Stimulated activated CD4-positive, alpha-beta T cell treated with anti-CD3 and anti-CD28 coated beads, Interleukin-2, amount 100 ng/mL, for 24 hours (primary cell): ENCODE results near the gene NUP107.

Source experiments
- DNase-seq, 2 donors: peaks; one replicate each; pipeline ENCODE4 v3.0.0-alpha.2; 2020

The NUP107 gene

GRCh38 chr12:68776976-68777610 is 90.3 kb downstream of the NUP107 start:
- no peak for DNase-seq

- no peak for DNase-seq
Observed at GRCh38 chr12:68779280-68779679, 92.5 kb downstream of the NUP107 start.

- DNase-seq, result no peak
Observed at GRCh38 chr12:68780731-68781130, 94.0 kb downstream of the NUP107 start.

GRCh38 chr12:68781728-68782127 is 95.0 kb downstream of the NUP107 start:
- DNase-seq, result no peak

GRCh38 chr12:68784015-68784414 is 97.2 kb downstream of the NUP107 start:
- DNase-seq, result no peak

- no peak for DNase-seq
Observed at GRCh38 chr12:68785358-68785757, 98.6 kb downstream of the NUP107 start.

GRCh38 chr12:68785823-68786222 is 99.0 kb downstream of the NUP107 start:
- DNase-seq, result no peak

- DNase-seq, result no peak
Observed at GRCh38 chr12:68786929-68787328, 100.2 kb downstream of the NUP107 start.

GRCh38 chr12:68788554-68789143 is 101.9 kb downstream of the NUP107 start:
- DNase-seq, result no peak

GRCh38 chr12:68789144-68789878 is 102.5 kb downstream of the NUP107 start:
- no peak for DNase-seq

GRCh38 chr12:68790081-68790951 is 103.5 kb downstream of the NUP107 start:
- DNase-seq, result no peak

GRCh38 chr12:68790952-68791234 is 104.1 kb downstream of the NUP107 start:
- no peak for DNase-seq

- no peak for DNase-seq
Observed at GRCh38 chr12:68791897-68792481, 105.2 kb downstream of the NUP107 start.

GRCh38 chr12:68792952-68793351 is 106.2 kb downstream of the NUP107 start:
- no peak for DNase-seq

- DNase-seq, result no peak
Observed at GRCh38 chr12:68793436-68793835, 106.7 kb downstream of the NUP107 start.

GRCh38 chr12:68793975-68794652 is 107.3 kb downstream of the NUP107 start:
- DNase-seq, result no peak

- no peak for DNase-seq
Observed at GRCh38 chr12:68794653-68795251, 108.0 kb downstream of the NUP107 start.
